Epithelial cell of esophagus (primary cell): ENCODE measurements around the gene ZBTB16.
A peak's percentile ranks its signal among the peaks of the same experiment; 100 is the strongest.

Experiments used
- DNase-seq: peaks from one replicate; pipeline ENCODE4 v3.0.0; 2010; ENCODE audit warnings: low read depth
- H3K4me3 ChIP-seq: 2 replicates; pipeline ENCODE4 v1.5.1; 2011; ENCODE audit warnings: mild to moderate bottlenecking, low read length, control low read depth
- TF ChIP-seq, protein P1 (sequence below): IDR thresholded peaks from 2 replicates; pipeline ENCODE4 v1.5.1; 2011; ENCODE audit warnings: low read depth, mild to moderate bottlenecking, low read length, control low read depth, inconsistent platforms; ENCODE audit not compliant: insufficient read depth; ENCODE audit errors: missing control alignments

ZBTB16 gene

DNA sequence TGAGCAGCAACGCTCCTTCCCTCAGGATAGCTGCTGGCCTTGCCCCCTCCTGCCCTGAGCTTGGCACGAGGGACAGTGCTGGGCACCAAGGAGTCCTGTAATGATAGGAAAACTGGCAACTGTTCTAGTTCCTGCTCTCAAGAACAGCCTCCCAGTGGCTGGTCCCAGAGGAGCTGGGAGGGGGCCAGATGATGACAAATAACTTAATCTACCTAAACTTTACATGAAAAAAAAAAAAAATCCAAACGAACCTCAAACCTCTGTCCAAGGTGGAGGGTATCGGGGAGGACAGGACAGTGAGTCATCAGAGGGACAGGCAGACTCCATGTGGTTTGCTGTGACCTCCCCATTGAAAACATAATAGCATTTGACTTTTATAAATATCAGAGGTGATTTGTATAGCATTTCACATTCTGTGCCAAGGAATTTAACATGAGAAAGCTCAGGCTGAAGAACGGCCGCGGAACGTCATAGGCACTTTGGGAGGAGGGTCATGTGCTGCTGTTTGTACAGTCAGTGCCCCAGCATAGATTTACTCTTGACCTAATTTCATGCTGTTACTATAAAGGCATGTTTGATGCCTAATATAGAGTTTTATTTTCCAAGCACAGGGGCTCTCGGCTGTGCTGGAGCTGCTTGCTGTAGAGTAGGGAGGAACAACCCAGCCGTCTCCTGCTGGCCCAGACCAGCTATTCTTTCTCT lies 138.4 kb downstream of the ZBTB16 start:
- H3K4me3 ChIP-seq, result no peak overlapping the region
- TF ChIP-seq, protein P1, sequence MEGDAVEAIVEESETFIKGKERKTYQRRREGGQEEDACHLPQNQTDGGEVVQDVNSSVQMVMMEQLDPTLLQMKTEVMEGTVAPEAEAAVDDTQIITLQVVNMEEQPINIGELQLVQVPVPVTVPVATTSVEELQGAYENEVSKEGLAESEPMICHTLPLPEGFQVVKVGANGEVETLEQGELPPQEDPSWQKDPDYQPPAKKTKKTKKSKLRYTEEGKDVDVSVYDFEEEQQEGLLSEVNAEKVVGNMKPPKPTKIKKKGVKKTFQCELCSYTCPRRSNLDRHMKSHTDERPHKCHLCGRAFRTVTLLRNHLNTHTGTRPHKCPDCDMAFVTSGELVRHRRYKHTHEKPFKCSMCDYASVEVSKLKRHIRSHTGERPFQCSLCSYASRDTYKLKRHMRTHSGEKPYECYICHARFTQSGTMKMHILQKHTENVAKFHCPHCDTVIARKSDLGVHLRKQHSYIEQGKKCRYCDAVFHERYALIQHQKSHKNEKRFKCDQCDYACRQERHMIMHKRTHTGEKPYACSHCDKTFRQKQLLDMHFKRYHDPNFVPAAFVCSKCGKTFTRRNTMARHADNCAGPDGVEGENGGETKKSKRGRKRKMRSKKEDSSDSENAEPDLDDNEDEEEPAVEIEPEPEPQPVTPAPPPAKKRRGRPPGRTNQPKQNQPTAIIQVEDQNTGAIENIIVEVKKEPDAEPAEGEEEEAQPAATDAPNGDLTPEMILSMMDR, result peak; percentile 5
- DNase-seq, result peak; percentile 57

DNA sequence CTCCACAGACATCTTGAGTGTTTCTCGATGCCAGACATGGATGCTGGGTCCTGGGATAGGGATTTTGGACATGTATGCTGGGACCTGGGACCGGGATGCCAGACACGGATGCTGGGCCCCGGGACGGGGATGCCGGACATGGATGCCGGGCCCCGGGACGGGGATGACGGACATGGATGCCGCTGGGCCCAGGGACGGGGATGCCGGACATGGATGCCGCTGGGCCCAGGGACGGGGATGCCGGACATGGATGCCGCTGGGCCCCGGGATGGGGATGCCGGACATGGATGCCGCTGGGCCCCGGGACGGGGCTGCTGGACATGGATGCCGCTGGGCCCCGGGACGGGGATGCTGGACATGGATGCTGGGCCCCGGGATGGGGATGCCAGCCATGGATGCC lies 139.5 kb downstream of the ZBTB16 start:
- H3K4me3 ChIP-seq, result no peak overlapping the region
- TF ChIP-seq, protein P1, result no peak
- no peak for DNase-seq

DNA sequence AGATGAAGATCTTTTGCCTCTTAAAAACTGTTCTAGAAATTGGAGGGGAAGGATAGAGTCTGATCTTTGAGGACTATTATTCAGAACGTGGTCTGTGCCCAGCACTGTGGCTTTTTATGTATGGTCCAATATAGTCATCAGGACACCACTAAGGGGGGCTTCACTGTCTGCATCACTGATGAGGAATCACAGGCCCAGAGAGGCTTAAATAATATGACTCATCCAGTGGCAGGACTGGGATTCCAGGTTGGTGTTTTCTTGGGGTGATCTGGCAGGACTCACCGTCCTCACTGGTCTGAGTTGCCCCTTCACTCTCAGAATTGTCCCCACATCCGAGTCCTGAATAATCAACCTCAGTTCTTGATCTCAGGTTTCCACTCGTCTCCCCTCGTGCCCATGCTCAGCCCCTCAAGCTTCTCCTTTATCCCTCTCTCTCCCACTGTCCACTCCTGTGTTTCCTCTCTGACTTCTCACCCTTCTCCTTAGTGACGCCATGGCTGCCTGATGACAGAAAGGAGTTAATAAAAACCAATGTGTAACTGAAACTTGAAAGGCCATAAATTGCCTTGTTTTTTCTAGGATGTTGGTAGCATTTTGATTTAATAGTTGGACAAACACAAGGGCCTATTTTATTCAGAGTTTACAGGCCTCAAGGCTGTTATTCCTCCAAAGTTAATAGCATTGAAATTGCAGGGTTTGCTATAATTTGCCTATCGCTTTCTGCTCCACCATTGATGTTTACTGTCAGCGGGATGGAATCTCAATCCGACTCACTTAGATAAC lies 141.0 kb downstream of the ZBTB16 start:
- TF ChIP-seq, protein P1, result no peak

DNA sequence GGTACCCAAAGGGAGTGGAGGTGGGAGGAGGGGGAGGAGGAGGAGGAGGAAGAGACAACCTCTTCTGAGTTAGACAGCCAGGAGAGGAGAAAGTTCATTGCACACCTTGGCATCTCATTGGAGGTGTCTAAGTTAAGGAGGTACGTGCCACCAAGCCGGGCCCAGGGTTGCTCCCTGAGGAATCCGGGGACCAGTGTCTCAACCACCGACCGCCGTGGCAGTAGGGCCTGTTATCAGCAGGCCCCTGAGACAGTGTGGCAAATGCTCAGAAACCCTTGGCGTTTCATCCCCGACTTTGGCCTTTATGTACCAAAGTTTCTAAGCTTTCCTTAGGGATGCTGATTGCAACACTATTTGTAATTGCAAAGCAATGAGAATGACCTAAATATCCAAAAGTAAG lies 141.7 kb downstream of the ZBTB16 start:
- TF ChIP-seq, protein P1, result no peak
- no peak for DNase-seq
- H3K4me3 ChIP-seq, result no peak overlapping the region

More for the DNA sequence above, 141.0 kb downstream of the ZBTB16 start:
- no peak for DNase-seq
- no peak overlapping the region for H3K4me3 ChIP-seq

DNA sequence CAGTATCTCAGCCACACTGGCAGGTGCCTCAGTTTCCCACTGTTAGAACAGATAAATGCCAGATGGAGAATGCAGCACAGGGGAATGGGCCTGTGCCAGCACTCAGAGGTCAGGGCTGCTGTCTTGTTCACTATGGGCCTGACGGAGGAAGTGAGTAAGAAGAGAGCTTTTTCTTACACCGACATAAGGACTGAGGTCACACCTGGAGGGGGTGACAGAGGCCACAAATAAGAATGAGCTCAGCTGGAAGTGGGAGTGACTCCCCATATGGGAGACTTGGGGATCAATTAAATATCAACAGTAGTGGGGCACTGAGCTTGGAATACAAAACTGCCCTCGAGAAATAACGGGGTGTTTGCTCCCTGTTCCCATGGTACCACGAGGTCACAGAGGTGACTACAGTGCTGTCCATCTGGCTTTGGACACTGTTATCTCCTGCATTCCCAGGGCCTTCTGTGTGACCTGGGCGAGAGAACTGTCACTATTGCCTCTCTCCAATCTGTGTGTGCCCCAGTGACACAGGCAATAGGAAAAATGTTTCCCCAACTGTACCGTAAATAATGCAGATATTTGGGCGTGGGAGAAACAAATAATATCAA lies 142.6 kb downstream of the ZBTB16 start:
- TF ChIP-seq, protein P1, result no peak
- H3K4me3 ChIP-seq, result no peak overlapping the region
- DNase-seq, result no peak

DNA sequence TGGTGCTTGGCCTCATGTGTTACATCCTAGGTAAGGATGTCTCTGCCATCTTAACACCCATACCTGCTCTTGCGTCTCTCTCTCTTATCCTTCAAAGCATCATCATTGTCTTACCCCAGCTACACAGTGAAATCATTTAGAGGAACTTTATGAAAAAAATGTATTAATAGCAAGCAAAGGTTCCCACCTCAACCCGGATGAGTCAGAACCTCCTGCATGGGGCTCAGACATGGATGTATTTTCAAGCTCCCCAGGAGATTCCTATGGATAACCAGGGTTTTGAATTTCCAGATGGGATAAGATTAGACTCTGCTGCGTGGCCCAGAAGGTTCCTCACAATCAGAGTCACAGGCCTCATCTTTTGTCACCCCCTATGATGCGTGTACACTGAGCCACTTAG lies 147.6 kb downstream of the ZBTB16 start:
- H3K4me3 ChIP-seq, result no peak overlapping the region
- DNase-seq, result no peak
- TF ChIP-seq, protein P1, result no peak
